Inflammatory macrophage treated with lipopolysaccharide for 1 hour (primary cell): ENCODE results near the gene LARGE1.

Experiments
- DNase-seq, 2 donors: peaks; one replicate each; pipeline ENCODE4 v3.0.0-alpha.2; 2020 to 2022

LARGE1 gene

DNA sequence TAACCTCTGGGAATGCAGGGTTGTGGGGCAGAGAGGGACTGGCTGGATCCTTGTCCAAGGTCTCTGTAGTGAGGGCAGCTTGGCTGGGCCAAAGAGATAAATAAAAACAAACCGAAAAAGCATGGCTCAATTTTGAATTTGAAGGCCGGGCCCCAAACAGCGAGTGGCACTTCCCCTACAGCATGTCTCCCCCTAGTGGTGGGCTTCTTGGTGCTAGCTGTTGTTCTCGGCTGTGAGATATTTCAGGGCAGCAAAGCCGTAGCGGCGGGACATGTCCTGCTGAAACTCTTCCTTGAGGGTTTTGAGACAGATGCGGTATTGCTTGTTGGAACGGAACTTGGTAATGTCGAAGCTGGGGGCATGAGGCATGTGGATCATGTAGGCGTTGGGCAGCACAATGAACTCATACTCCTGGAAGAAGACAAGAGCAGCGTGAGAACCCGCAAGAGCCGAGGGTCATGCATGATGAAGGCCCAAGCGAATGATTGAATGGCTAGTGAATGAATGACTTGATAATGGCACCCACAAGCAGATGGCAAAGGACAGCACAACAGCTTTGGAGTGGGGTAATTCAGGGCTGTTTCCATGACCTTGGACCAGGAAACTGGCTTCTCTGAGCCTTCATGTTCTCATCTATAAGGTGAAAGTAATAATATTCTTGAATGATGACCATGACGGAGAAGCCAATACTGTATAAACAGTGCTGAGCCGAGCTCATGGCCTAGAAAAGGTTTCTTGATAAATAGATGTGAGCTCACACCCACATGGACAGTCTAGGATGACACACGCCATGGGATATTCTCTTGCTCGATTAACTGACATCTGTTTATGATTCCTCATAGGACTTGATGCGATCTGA, 645.8 kb downstream of the LARGE1 start:
- peak in 1 of 2 donors; percentile 6 for DNase-seq

DNA sequence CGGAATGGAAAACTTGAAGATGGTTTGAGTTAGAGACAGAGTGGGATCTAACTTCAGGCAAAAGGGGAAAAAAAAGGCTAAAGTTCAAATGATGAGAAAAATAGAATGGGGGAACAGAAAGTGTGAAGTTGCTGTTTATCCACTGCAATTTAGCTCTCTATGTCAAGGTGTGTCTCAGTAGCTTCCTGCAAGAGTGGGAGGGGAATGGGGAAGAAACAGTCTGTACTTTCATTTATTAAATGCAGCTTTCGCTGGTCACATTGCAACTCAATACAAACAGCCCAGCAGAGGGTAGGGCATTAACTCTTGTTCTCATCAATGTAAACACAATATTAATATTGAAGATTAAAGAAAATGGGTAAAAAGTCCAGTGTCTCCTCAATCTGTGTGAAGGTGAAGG, 647.4 kb downstream of the LARGE1 start:
- DNase-seq: no peak

DNA sequence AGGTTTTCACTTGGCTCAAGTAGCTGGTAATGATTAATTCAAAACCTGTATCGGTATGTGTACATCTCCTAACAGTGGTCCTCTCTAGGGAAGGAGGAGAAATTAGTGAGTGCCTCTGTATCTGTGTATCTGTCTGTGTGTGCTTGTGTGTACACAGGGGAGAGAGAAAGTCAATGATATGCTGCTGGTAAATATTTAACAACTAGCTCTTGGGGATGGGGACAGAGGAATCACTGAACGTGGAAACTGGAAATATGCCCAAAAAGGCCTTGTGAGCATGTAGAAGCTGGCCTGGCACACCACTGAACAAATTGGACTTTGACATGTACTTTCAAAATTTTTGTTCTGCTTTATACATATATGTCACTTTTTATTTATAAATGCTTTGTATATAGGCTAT, 648.1 kb downstream of the LARGE1 start:
- no peak for DNase-seq

DNA sequence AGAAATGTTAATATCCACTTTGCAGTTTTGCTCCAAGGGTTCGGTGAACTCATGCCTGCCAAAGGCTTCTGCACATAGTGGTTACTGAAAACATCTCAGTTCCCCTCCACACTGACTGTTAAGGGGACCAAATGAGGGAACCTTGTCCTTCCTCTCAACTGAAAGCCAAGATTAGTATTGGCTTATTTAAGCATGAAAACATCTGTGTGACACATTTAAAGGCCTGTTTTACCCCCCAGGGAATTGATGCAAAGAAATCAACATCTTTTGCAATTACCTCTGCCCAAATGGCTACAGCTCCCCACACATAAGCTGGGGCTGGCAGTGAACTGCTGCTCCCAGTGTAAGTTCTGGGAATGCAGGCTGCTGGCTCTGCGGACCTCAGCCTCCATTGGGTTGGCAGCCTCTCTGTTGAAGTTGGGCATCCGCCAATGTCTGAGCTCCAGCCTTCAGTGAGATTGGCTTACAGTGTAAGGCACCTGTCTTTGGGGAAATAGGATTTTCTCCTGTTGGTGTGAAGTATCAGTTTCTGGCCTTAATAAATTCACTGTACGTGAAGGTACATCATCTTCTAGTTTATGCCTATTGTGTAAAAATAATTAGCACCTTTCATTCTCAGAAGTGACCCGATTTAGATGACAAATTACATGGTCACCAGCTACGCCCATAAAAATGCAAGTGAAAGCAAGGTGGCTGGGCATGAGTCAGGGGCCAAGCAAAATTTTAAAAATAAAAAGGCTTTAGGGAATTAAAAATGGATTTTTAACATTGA, 648.7 kb downstream of the LARGE1 start:
- no peak for DNase-seq

DNA sequence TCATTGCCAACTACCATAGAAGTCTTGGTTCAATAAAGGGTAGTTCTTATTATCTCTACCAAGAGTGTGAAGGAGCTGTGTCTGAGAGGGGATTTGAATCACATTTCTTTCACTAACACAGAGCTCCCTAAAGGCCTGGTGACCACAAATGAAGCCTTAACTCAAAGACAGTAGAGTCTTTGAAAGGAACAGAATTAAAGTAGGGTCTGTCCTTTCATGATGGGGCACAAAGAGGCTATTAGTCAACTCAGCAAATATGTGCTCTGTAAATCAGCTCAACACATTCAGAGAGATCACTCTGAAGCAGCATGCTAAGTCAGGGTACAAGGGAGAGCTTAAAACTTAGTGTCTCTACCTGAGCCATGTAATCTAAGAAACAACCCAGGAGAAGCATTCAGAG, 649.7 kb downstream of the LARGE1 start:
- no peak for DNase-seq

DNA sequence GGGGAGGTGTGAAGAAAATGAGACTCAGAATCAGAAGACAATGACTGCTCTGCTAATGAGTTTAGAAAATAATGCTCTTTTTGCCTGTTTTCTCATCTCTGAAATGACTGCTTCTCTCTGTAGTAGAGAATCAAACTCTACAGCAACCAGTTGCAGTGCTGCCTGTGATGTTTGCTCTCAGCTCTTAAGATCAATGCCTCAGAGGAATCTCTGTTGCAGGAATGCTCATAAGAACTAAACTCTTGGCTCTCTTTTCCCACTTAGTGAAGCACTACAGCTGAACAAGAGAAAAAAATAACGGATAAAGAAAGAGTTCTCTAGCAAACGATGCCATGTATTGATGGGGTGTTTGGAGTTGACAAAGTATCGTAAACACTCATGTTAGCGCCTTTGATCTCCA, 658.6 kb downstream of the LARGE1 start:
- DNase-seq: no peak

DNA sequence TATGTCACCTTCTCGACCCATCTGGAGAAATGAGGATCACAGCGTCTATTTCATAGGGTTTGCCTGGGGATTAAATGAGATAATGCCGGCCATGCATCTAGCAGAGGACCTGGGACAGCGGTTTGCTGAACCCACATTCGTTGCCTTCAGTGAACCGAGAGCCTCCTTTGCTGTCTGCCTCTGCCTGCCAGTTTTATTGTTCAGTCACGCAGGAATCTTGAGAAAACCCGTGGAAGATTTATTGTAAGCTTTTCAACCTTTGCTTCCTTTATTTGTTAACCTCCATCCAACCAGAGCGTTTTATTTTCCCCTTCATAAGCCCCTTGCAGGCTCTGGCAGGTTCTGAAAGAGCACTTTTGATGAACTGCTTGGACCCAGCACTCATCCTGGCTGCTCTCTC, 659.8 kb downstream of the LARGE1 start:
- DNase-seq: no peak

DNA sequence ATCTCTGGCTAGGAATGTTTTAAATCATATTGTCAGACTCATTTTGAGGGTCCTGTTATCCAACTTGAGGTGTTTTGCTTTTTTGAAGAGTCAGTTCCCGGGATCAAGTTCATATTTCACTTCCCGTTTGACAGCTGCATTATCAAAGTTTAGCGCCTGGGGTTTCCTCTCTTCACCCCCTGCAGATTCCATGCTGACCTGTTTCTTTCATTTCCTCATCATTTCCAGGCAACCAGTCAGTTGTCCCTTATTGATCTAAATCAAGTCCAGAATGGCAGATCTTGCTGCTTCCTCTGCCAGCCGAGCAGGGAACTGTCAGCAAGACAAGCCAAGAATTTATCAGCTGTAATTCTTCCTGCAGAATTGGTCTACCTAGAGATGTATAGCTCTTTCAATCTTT, 664.5 kb downstream of the LARGE1 start:
- DNase-seq: no peak

DNA sequence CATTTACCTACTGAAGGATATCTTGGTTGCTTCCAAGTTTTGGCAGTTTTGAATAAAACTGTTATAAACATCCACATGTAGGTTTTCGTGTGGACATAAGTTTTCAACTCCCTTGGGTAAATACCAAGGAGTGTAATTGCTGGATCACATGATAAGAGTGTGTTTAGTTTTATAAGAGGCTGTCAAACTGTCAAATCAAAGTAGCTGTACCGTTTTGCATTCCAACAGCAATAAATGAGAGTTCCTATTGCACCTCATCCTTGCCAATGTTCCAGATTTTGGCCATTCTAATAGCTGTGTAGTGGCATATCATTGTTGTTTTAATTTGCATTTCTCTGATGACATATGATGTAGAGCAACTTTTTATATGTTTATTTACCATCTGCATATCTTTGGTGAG, 671.3 kb downstream of the LARGE1 start:
- no peak for DNase-seq

DNA sequence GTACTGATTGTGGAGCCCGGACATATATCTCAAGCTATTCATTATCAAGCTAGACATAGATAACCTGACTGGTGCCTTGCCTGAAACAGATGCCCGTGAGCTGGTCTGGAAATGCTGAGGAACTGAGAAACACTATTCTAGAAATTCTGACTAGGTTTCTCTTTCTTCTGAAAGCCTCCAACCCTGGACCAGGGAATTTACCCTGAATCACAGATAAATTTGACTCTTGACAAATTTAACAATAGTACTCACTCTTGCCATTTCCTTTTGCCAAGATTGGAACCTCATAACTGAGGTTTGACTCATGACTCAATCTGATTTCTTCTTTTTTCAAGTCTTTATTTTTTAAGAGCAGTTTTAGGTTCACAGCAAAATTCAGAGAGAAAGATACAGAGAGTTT, 672.5 kb downstream of the LARGE1 start:
- no peak for DNase-seq

DNA sequence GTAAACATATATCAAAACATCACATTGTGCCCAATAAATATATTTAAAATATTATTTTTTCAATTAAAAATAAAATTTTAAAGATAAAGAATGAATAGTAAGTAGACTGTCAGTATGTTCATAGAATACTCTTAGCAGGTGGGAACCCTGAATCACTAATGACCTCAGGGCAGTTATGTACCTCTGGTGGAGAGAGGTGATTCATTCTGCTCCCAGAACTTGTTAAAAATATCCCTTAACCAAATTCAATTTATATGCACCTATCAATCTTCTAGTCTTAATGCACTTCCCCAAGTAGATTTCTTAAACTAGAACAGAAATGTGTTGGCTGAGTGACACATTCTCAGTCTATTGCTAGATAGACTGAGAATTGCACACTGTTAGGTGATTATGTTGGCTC, 678.2 kb downstream of the LARGE1 start:
- DNase-seq: no peak

DNA sequence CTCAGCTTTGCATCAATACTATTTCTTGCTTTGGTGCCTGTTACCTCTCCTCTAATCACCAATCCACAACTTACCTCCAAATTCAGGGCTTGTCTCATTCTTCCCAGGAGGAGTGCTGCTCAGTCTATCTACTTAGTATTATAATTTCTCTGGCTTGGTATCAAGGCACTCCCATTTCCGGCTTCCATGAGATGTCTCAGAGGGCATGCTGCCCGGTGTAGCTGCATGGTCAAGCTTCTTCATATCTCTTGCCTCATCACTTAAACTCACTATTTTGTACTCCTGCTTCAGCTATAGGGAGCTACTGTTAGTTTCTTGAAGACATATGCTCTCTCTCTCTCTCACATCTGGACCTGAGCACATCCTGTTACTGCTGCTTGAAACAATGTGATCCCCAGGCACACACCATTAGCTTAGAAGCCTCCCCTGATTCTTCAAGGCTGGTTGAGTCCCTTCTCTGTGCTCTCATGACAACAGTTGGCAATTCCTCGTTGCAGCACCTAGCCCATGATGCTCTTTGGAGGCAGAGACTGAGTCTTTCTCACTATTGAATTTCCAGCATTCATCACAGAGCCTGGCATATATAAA, 679.3 kb downstream of the LARGE1 start:
- no peak for DNase-seq

DNA sequence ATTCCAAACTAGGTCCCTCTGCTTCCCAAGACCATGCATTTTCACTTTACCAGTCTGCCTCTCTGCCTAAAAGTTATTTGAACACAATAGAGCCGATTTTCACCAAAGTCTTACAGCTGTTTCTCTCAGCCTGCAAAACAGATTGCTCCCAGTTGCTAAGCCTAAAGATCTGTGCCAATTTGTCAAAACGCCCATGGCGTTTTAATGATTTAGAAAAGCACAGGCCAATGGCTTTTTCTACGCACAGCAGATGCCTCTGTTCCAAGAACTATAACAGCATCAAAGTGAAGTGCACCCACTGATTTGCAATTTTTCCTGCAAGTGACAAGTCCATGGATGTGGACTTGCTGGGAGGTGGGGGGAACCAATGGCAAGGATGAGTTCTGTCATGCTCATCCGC, 688.2 kb downstream of the LARGE1 start:
- no peak for DNase-seq

DNA sequence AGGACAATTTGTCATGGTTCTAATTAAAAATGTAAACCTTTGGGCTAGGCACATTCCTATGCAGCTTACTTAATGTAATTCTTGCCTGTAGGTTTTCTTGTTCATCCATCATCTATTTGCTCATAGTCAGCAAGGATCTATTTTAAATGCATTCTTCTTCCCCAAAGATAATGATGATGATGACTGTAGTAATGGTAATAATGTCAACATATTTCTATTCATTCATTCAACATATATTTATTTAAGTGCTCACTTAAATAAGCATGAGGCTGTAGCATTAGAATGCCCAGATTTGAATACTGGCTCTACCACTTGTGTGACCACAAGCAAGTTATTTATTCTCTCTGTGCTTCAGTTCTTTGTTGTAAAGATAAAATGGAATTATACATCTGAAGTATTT, 692.5 kb downstream of the LARGE1 start:
- DNase-seq: no peak

DNA sequence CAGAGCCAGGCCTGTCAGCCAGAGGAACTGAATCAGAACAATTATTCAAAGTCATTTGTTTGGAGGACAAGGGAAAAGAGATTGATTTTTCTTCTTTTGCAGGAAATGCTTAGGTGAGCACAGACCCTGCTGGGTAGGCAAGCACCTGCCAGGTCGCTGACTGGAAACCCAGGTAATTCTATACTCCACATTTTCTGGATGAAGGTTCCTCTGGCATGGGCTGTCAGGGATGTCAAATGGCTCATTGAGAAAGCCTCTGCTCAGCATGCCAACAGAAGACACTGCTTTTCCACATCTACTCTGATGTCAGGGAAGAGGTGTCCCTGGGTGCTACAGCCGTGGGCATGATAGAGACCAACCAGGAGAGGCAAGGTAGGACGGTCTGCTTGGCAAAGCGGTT, 695.4 kb downstream of the LARGE1 start:
- no peak for DNase-seq
